ENCODE measurements around the gene MAP3K5. TPM values are rescaled to one million over a fixed set of nuclear protein-coding genes. Genes with fewer than 3 reads are reported as not detected.
"Not testable (repeated sequence)": the region's sequence is repeated elsewhere in the genome, so short reads cannot be mapped to it uniquely, and the experiment has no call there.

The MAP3K5 gene
- total and polyA plus RNA-seq, 9 donors = 37.0 to 217 (median 80.2) TPM

DNA sequence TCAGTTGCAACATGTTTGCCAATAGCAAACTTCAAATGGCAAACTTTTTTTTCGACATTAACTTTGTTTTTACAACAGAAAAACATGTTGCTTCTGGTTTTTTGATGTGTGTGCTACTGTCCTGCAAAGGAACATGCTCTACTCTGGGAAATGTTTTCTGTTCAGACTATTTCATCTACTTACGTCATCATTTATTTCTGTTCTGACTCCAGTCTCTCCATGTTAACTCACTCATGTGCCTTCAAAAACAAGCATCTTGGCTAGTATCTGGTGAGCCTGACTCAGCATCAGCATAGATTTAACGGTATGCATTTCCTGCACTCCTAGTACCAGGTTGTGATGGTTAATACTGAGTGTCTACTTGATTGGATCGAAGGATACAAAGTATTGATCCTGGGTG is 206.0 kb downstream of the MAP3K5 start:
- Histone ChIP-seq H3K9me3 (no peaks in the 10 kb centered on the region), H3K27ac (peak overlapping the region; percentile 66 to 75), H3K36me3 (no peaks in the 10 kb centered on the region), H3K4me3 (no peak overlapping the region), H3K4me1 (ENCODE audit: insufficient read depth) (peaks cover 8% of the 10 kb centered on the region), H3K27me3 (no peaks in the 10 kb centered on the region)
- TF ChIP-seq, protein P1, sequence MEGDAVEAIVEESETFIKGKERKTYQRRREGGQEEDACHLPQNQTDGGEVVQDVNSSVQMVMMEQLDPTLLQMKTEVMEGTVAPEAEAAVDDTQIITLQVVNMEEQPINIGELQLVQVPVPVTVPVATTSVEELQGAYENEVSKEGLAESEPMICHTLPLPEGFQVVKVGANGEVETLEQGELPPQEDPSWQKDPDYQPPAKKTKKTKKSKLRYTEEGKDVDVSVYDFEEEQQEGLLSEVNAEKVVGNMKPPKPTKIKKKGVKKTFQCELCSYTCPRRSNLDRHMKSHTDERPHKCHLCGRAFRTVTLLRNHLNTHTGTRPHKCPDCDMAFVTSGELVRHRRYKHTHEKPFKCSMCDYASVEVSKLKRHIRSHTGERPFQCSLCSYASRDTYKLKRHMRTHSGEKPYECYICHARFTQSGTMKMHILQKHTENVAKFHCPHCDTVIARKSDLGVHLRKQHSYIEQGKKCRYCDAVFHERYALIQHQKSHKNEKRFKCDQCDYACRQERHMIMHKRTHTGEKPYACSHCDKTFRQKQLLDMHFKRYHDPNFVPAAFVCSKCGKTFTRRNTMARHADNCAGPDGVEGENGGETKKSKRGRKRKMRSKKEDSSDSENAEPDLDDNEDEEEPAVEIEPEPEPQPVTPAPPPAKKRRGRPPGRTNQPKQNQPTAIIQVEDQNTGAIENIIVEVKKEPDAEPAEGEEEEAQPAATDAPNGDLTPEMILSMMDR (IDR thresholded peaks at IDR 0.05) = no peak
- TF ChIP-seq POLR2A (IDR thresholded peaks at IDR 0.05) = peak; percentile 16
- intact Hi-C loops (cut with DNase I) = loop anchor here in 3 of 4 donors (10.0 kb wide), 2 partner anchors 59 to 209 kb away; partner anchors contain the start of gene MAP3K5 (in 1 of the 3)
- no peak for DNase-seq
- WGBS, 3 donors = 26 to 30% (median 28%) methylated on average over 4 of the region's 4 CpGs

DNA sequence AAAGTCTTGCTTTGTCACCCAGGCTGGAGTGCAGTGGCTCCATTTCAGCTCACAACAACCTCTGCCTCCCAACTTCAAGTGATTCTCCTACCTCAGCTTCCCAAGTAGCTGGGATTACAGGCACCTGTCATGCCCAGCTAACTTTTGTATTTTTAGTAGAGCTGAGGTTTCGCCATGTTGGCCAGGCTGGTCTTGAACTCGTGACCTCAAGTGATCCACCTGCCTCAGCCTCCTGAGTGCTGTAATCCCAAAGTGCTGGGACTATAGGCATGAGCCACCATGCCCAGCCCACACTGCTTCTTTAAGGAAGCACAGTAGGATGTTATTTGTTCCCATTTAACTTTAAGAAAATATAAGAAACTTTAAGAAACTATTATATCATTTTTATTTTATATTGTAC is 206.8 kb downstream of the MAP3K5 start:
- H3K4me3 ChIP-seq; H3K9me3 ChIP-seq; DNase-seq; H3K4me1 ChIP-seq (ENCODE audit: insufficient read depth); H3K27me3 ChIP-seq; H3K36me3 ChIP-seq: not testable (repeated sequence)
- peak overlapping the region in 1 of 2 donors; percentile 66 for H3K27ac ChIP-seq
- 90 to 97% (median 96%) methylated on average over 2 of the region's 2 CpGs for WGBS, 3 donors
- intact Hi-C loops (cut with DNase I) = loop anchor here in 3 of 4 donors (10.0 kb wide), 2 partner anchors 59 to 209 kb away; partner anchors contain the start of gene MAP3K5 (in 1 of the 3)

DNA sequence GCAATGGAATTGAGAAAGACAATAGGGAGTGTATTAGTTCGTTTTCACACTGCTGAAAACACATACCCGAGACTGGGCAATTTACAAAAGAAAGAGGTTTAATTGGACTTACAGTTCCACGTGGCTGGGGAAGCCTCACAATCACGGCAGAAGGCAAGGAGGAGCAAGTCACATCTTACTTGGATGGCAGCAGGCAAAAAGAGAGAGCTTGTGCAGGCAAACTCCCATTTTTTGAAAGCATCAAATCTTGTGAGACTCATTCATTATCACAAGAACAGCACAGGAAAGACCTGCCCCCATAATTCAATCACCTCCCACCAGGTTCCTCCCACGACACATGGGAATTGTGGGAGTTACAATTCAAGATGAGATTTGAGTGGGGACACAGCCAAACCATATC is 208.0 kb downstream of the MAP3K5 start:
- H3K4me1 ChIP-seq (ENCODE audit: insufficient read depth); H3K36me3 ChIP-seq; H3K27me3 ChIP-seq; H3K9me3 ChIP-seq; H3K4me3 ChIP-seq; DNase-seq: not testable (repeated sequence)
- intact Hi-C loops (cut with DNase I) = loop anchor here in 3 of 4 donors (5.0 to 10.0 kb wide), 3 partner anchors 61 to 211 kb away; partner anchors contain the start of gene MAP3K5 (in 2 of the 3)
- peak overlapping the region in 1 of 2 donors; percentile 64 for H3K27ac ChIP-seq
- WGBS, 3 donors = 88 to 97% (median 92%) methylated on average over 5 of the region's 5 CpGs

DNA sequence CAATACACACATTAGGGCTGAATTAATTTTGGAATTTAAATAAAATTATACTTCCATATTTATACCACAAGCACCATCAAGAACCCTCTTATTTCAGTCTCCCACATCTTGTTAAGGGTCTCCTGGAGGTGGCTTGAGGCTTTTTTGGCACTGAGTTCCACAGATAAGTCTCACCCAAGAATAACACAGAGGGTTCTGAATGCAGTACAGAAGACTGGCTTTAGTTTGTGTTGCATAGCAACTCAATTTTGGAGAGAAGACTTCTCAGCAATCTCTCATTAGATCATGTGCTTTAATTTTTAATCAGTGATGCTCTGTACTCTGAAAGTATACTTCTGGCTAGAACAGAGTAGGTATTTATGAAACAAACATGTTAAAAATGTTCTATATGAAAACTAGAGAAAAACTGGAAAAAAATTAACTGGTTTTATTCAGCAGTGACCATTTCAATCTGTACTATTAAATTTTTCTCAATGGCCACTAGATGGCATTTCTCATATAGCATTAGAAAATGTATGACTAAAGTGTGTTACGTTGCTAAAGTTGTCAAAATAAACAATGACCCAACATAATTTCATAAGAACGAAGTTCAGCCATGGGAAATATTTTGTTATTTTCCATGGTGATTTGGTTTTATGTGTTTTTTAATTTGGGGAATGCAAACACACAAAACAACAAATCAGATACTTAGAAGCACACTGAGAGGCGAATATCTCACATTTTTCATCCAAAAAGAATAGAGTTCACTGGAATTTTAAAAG is 209.4 kb downstream of the MAP3K5 start:
- Histone ChIP-seq H3K4me1 (ENCODE audit: insufficient read depth) (peaks cover 8% of the 10 kb centered on the region), H3K27ac (peak overlapping the region; percentile 51 to 64), H3K9me3 (no peaks in the 10 kb centered on the region), H3K4me3 (no peak overlapping the region), H3K27me3 (no peaks in the 10 kb centered on the region), H3K36me3 (no peaks in the 10 kb centered on the region)
- TF ChIP-seq, protein P1 (IDR thresholded peaks at IDR 0.05) = peak; percentile 22 to 70 (median 60)
- TF ChIP-seq POLR2A (IDR thresholded peaks at IDR 0.05) = no peak
- no peak for DNase-seq
- intact Hi-C loops (cut with DNase I) = loop anchor here in 3 of 4 donors (5.0 to 10.0 kb wide), 3 partner anchors 62 to 212 kb away; partner anchors contain the start of gene MAP3K5 (in 2 of the 3)
- 9 to 17% (median 13%) methylated on average over 3 of the region's 3 CpGs for WGBS, 3 donors

DNA sequence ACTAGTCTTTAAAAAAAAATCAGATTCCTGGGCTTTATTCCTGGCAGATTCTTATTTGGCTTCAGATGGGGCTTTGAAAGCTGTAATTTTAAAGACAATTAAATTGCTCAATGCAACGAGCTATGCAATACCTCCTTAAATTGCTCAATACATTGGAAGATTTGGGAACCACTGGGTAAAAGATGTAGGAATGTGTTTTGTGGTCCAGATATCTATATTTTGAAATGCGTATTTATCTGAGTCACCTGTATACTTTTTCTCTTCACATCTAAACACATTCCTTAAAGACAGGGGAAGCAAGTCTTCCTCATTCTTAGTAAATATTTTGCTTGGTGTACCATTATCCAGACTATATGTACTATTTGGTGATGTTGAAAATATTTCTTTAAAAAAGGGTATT is 212.5 kb downstream of the MAP3K5 start:
- H3K4me1 ChIP-seq (ENCODE audit: insufficient read depth) = peaks cover 2% of the 10 kb centered on the region
- H3K4me3 ChIP-seq = no peak overlapping the region
- H3K27ac ChIP-seq = no peak overlapping the region
- 85 to 91% (median 88%) methylated on average over 2 of the region's 2 CpGs for WGBS, 3 donors
- TF ChIP-seq POLR2A (IDR thresholded peaks at IDR 0.05) (no peak), EP300 (IDR thresholded peaks at IDR 0.05) (no peak)
- TF ChIP-seq, protein P1 (IDR thresholded peaks at IDR 0.05) = no peak
- intact Hi-C loops (cut with DNase I) = loop anchor here in 3 of 4 donors (5.0 to 10.0 kb wide), 3 partner anchors 65 to 215 kb away; partner anchors contain the start of gene MAP3K5 (in 2 of the 3)
- H3K27me3 ChIP-seq = no peaks in the 10 kb centered on the region
- no peak for DNase-seq
- no peaks in the 10 kb centered on the region for H3K36me3 ChIP-seq
- H3K9me3 ChIP-seq = no peaks in the 10 kb centered on the region
